Pancreas (tissue), 10 donors: ENCODE results near the gene FRMD5. TPM values are rescaled to one million over a fixed set of nuclear protein-coding genes. Genes with fewer than 3 reads are reported as not detected.
"Not testable (repeated sequence)": the region's sequence is repeated elsewhere in the genome, so short reads cannot be mapped to it uniquely, and the experiment has no call there.

ENCODE experiments used
- ATAC-seq, 4 donors: fragments of 200-7000 bp; cut with Tn5 transposase; one replicate each; pipeline versions ENCODE4 v1.8.0 to v1.9.1; 2020; ENCODE audit warnings: mild to moderate bottlenecking in 4 of 4, moderate library complexity in 4 of 4
- DNase-seq, 6 donors: peaks; one replicate each; pipeline ENCODE4 v3.0.0-alpha.2; 2020
- FAIRE-seq: peaks from 2 replicates; lab custom pipeline; 2012; peaks lifted over from hg19 to GRCh38; lab: Jason Lieb, UNC
- H3K27ac ChIP-seq, 4 donors: fragments of 200-600 bp; sonication (generic); 1 replicate in 3 of 4; 2 replicates in 1 of 4; pipeline versions ENCODE4 v1.5.0 to v1.8.0; 2020
- H3K27me3 ChIP-seq, 4 donors: fragments of 200-600 bp; one replicate each; pipeline ENCODE4 v1.8.0; 2021
- H3K36me3 ChIP-seq, 3 donors: fragments of 200-600 bp; sonication (generic) in 1 of 3; one replicate each; pipeline versions ENCODE4 v1.5.0 to v1.8.0; 2020 to 2021
- H3K4me1 ChIP-seq, 3 donors: fragments of 200-600 bp; one replicate each; pipeline ENCODE4 v1.8.0; 2021
- H3K4me3 ChIP-seq, 4 donors: fragments of 200-600 bp; sonication (generic) in 2 of 4; one replicate each; pipeline versions ENCODE4 v1.5.0 to v1.8.0; 2020 to 2021
- H3K9me3 ChIP-seq, 4 donors: fragments of 200-600 bp; one replicate each; pipeline ENCODE4 v1.8.0; 2021
- CTCF ChIP-seq, 4 donors: fragments of 200-600 bp; sonication (generic) in 3 of 4; IDR thresholded peaks; one replicate each; pipeline versions ENCODE4 v1.5.0 to v1.8.0; 2021; ENCODE audit warnings: antibody characterized with exemption in 4 of 4
- WGBS, 2 donors: extraction: QIAGEN DNeasy Blood & Tissue Kit; methylation state at CpG; one replicate each; pipeline ENCODE4 v1.1.7; 2013; 5-methylcytosine and 5-hydroxymethylcytosine counted together
- intact Hi-C, 3 donors: fragments of 100-400 bp; cut with DNase I; formaldehyde crosslinking; loops; one replicate each; pipeline versions ENCODE4 v1.11.1 to v1.14.2; 2022
- polyA plus RNA-seq, 2 donors: library from polyadenylated mRNA; stranded (reverse); fragments of 200-250 nt; gene quantifications; one replicate each; pipeline ENCODE4 v1.2.3, GENCODE V29; 2013
- total RNA-seq, 6 donors: library from RNA; stranded (reverse); fragmentation: NEBNext Ultra II Directional in 4 of 6; extraction: Animal tissue kit (Norgen Biotek cat#: 25700) in 4 of 6; gene quantifications; one replicate each; pipeline versions ENCODE4 v1.2.1 to v1.2.4, GENCODE V29; 2021 to 2023
- donor health status: healthy with polysubstance abuse.
- donor health status: DM: no; HTN: no; CAD: no; lungs with moderate emphysema.
- donor health status: DM: no; HTN: no; CAD: no.
- donor health status: control.
- donor health status: control.
- donor health status: Bipolar disorder and iron deficiency.
- donor health status: DM: yes; HTN: yes; CAD: no.
- donor health status: DM: no; HTN: no; CAD: no.
- donor health status: DM: no; HTN: no; CAD: no.
- donor health status: DM: yes; HTN: yes; CAD: no.

Gene FRMD5
- total and polyA plus RNA-seq, 8 donors: 0.04 to 1.5 (median 0.35) TPM; not detected in 1

GRCh38 chr15:44033894-44034293, 161.2 kb downstream of the FRMD5 start:
- FAIRE-seq (no peak), DNase-seq (peak in 4 of 6 donors; percentile 11 to 31 (median 26)), ATAC-seq (peak in 3 of 4 donors; percentile 46 to 49 (median 49))
- no peak overlapping the region for H3K4me3 ChIP-seq
- H3K36me3 ChIP-seq: no peaks in the 10 kb centered on the region
- WGBS, 2 donors: 17 to 42% methylated on average over 1 of the region's 1 CpG
- peaks cover 0 to 7% (median 0%) of the 10 kb centered on the region in 3 donors for H3K4me1 ChIP-seq
- H3K27me3 ChIP-seq: no peaks in the 10 kb centered on the region
- no peaks in the 10 kb centered on the region for H3K9me3 ChIP-seq
- H3K27ac ChIP-seq: no peak overlapping the region
- intact Hi-C loops: no loop called here
- TF ChIP-seq CTCF (IDR thresholded peaks at IDR 0.05): no peak

- H3K4me3 ChIP-seq, H3K36me3 ChIP-seq, H3K27ac ChIP-seq, ATAC-seq, intact Hi-C loops, DNase-seq, H3K27me3 ChIP-seq, H3K9me3 ChIP-seq, H3K4me1 ChIP-seq, FAIRE-seq: not testable (repeated sequence)
These were observed 162.3 kb downstream of the FRMD5 start for GRCh38 chr15:44032820-44033219.

GRCh38 chr15:44029940-44030568, 165.0 kb downstream of the FRMD5 start:
- FAIRE-seq (no peak), DNase-seq (no peak), ATAC-seq (peak in 3 of 4 donors; percentile 34 to 69 (median 58))
- Histone ChIP-seq H3K4me1 (peaks cover 0 to 7% (median 0%) of the 10 kb centered on the region in 3 donors), H3K9me3 (no peaks in the 10 kb centered on the region), H3K27me3 (no peaks in the 10 kb centered on the region), H3K27ac (no peak overlapping the region), H3K4me3 (no peak overlapping the region), H3K36me3 (no peaks in the 10 kb centered on the region)
- TF ChIP-seq CTCF (IDR thresholded peaks at IDR 0.05): no peak
- intact Hi-C loops: no loop called here
- WGBS, 2 donors: 57 to 64% methylated on average over 2 of the region's 2 CpGs

DNA sequence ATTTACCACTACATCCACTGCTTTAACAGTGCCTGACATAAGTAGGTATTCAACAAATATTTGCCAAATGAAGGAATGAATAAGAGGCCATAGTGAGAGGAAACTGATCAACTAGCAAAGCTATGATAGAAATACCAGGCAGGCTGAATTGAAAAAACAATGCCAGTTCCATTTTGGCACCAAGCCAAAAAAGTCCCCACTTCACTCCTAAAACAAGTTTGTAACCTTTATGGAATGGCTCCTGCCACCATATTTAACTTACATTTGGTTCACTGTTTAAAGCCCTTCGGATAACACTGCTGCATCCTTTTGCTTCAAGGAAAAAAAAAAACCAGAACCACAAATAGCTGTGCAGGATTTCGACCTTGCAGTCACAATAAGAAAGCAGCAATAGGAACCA, 166.1 kb downstream of the FRMD5 start:
- no peaks in the 10 kb centered on the region for H3K27me3 ChIP-seq
- no peak for ATAC-seq
- no peak for FAIRE-seq
- H3K27ac ChIP-seq: no peak overlapping the region
- peaks cover 0 to 7% (median 0%) of the 10 kb centered on the region in 3 donors for H3K4me1 ChIP-seq
- intact Hi-C loops: no loop called here
- no peak overlapping the region for H3K4me3 ChIP-seq
- WGBS, 2 donors: 66 to 77% methylated on average over 2 of the region's 2 CpGs
- no peaks in the 10 kb centered on the region for H3K36me3 ChIP-seq
- no peaks in the 10 kb centered on the region for H3K9me3 ChIP-seq
- DNase-seq: no peak
- TF ChIP-seq CTCF (IDR thresholded peaks at IDR 0.05): no peak

- Histone ChIP-seq H3K27me3 (no peaks in the 10 kb centered on the region), H3K4me1 (peaks cover 0 to 7% (median 0%) of the 10 kb centered on the region in 3 donors), H3K36me3 (no peaks in the 10 kb centered on the region), H3K27ac (no peak overlapping the region), H3K9me3 (no peaks in the 10 kb centered on the region), H3K4me3 (no peak overlapping the region)
- 73 to 86% methylated on average over 1 of the region's 1 CpG for WGBS, 2 donors
- TF ChIP-seq CTCF (IDR thresholded peaks at IDR 0.05): no peak
- FAIRE-seq (no peak), DNase-seq (no peak), ATAC-seq (no peak)
- intact Hi-C loops: no loop called here
These were observed 166.7 kb downstream of the FRMD5 start for GRCh38 chr15:44028349-44028748.
